Fibroblast of lung (primary cell): Measurements from ENCODE around the gene SEPTIN2. TPM values are rescaled to one million over a fixed set of nuclear protein-coding genes. Genes with fewer than 3 reads are reported as not detected.

Experiments used
- DNase-seq, 2 donors: peaks; one replicate each; pipeline versions ENCODE4 v3.0.0 to v3.0.0-alpha.2; 2010; ENCODE audit warnings: low read depth in 2 of 2
- H2AFZ ChIP-seq: 2 replicates; pipeline ENCODE4 v1.5.1; 2012; ENCODE audit warnings: low read length, control low read depth, inconsistent platforms
- H3K27ac ChIP-seq: 2 replicates; pipeline ENCODE4 v1.5.1; 2011; ENCODE audit warnings: low read length, control low read depth; ENCODE audit not compliant: insufficient read depth
- H3K27me3 ChIP-seq: 2 replicates; pipeline ENCODE4 v1.5.1; 2011; ENCODE audit warnings: mild to moderate bottlenecking, low read length; ENCODE audit not compliant: control insufficient read depth, insufficient read depth
- H3K36me3 ChIP-seq: 2 replicates; pipeline ENCODE4 v1.5.1; 2011; ENCODE audit warnings: low read length; ENCODE audit not compliant: control insufficient read depth, insufficient read depth
- H3K4me1 ChIP-seq: 2 replicates; pipeline ENCODE4 v1.5.1; 2011; ENCODE audit warnings: low read length; ENCODE audit not compliant: control insufficient read depth, insufficient read depth; ENCODE audit errors: extremely low read depth
- H3K4me2 ChIP-seq: 2 replicates; pipeline ENCODE4 v1.5.1; 2011; ENCODE audit warnings: low read length, control low read depth; ENCODE audit not compliant: insufficient read depth; ENCODE audit errors: extremely low read depth
- H3K4me3 ChIP-seq, 4 experiments: fragments of 200-600 bp in 1 of 4; sonication (generic) in 1 of 4; replicated peaks in 1 of 4; 2 replicates each; pipeline ENCODE4 v1.5.1; 2011 to 2016; ENCODE audit warnings: low read length in 4 of 4, low read depth in 3 of 4, mild to moderate bottlenecking in 3 of 4, control low read depth in 2 of 4, inconsistent platforms in 1 of 4, mixed read lengths in 1 of 4; ENCODE audit not compliant: insufficient read depth in 1 of 4; ENCODE audit errors: control extremely low read depth in 1 of 4
- H3K79me2 ChIP-seq: 2 replicates; pipeline ENCODE4 v1.5.1; 2012; ENCODE audit warnings: mild to moderate bottlenecking, low read length, inconsistent platforms; ENCODE audit not compliant: control insufficient read depth, insufficient read depth
- H3K9ac ChIP-seq: 2 replicates; pipeline ENCODE4 v1.5.1; 2011; ENCODE audit warnings: mild to moderate bottlenecking, low read length, control low read depth; ENCODE audit not compliant: insufficient read depth
- H3K9me3 ChIP-seq: 2 replicates; pipeline ENCODE4 v1.5.1; 2012; ENCODE audit warnings: low read depth, low read length; ENCODE audit not compliant: control insufficient read depth, insufficient read depth
- H4K20me1 ChIP-seq: 2 replicates; pipeline ENCODE4 v1.5.1; 2011; ENCODE audit warnings: low read length; ENCODE audit not compliant: control insufficient read depth, insufficient read depth; ENCODE audit errors: extremely low read depth
- CTCF ChIP-seq, 2 donors: IDR thresholded peaks in 1 of 2; conservative IDR thresholded peaks in 1 of 2; 1 replicate in 1 of 2; 2 replicates in 1 of 2; pipeline ENCODE4 v1.5.1; 2011 to 2012; ENCODE audit warnings: low read length in 2 of 2, control low read depth in 1 of 2, inconsistent platforms in 1 of 2, low read depth in 1 of 2, mild to moderate bottlenecking in 1 of 2
- EZH2 ChIP-seq: IDR thresholded peaks from 2 replicates; pipeline ENCODE4 v1.5.1; 2012; ENCODE audit warnings: low read length, control low read depth, mild to moderate bottlenecking; ENCODE audit errors: missing control alignments
- polyA plus RNA-seq, 2 donors: library from polyadenylated mRNA; depleted of rRNA in 1 of 2; stranded (reverse) in 1 of 2; unstranded in 1 of 2; fragments of >200 nt; gene quantifications; 2 replicates each; pipeline ENCODE4 v1.2.1, GENCODE V29; 2011 to 2012; ENCODE audit warnings: missing spikeins in 1 of 2
- total RNA-seq: library from RNA; depleted of rRNA; stranded (reverse); fragments of >200 nt; gene quantifications from 2 replicates; pipeline ENCODE4 v1.2.1, GENCODE V29; 2014

Gene SEPTIN2
- total and polyA plus RNA-seq, 2 donors (not counting 1 experiment from before 2014, with no cell fraction given): 403 to 927 TPM

GRCh38 chr2:241271706-241272302 lies 43.9 kb upstream of the SEPTIN2 start:
- no peak for TF ChIP-seq EZH2
- TF ChIP-seq CTCF (conservative IDR thresholded peaks at IDR 0.05 in 1 of 2, IDR thresholded peaks at IDR 0.05 in 1 of 2; ENCODE audit: low read depth in 1 of 2, low read length in 2 of 2): no peak
- peak; percentile 82 to 86 for DNase-seq
- H3K4me3 ChIP-seq: peak overlapping the region; percentile 55 to 98 (median 72)
- H3K79me2 ChIP-seq: peaks cover 86% of the 10 kb centered on the region
- H3K4me2 ChIP-seq: no peak overlapping the region
- no peak overlapping the region for H2AFZ ChIP-seq
- peaks cover 13% of the 10 kb centered on the region for H4K20me1 ChIP-seq
- H3K27me3 ChIP-seq: no peaks in the 10 kb centered on the region
- no peaks in the 10 kb centered on the region for H3K9me3 ChIP-seq
- H3K27ac ChIP-seq: peak overlapping the region; percentile 83
- peak overlapping the region; percentile 92 for H3K9ac ChIP-seq
- H3K4me1 ChIP-seq: peaks cover 9% of the 10 kb centered on the region
- H3K36me3 ChIP-seq: peaks cover 16% of the 10 kb centered on the region

GRCh38 chr2:241272303-241273209 lies 43.2 kb upstream of the SEPTIN2 start:
- peak overlapping the region; percentile 55 to 80 (median 62) for H3K4me3 ChIP-seq
- no peak overlapping the region for H2AFZ ChIP-seq
- peaks cover 10% of the 10 kb centered on the region for H3K36me3 ChIP-seq
- DNase-seq: peak; percentile 65 to 66
- peaks cover 11% of the 10 kb centered on the region for H4K20me1 ChIP-seq
- peak overlapping the region; percentile 67 for H3K4me2 ChIP-seq
- H3K27me3 ChIP-seq: no peaks in the 10 kb centered on the region
- peak overlapping the region; percentile 83 for H3K27ac ChIP-seq
- H3K9me3 ChIP-seq: no peaks in the 10 kb centered on the region
- no peak for TF ChIP-seq EZH2
- TF ChIP-seq CTCF (conservative IDR thresholded peaks at IDR 0.05 in 1 of 2, IDR thresholded peaks at IDR 0.05 in 1 of 2; ENCODE audit: low read depth in 1 of 2, low read length in 2 of 2): no peak
- H3K9ac ChIP-seq: peak overlapping the region; percentile 92
- H3K4me1 ChIP-seq: peaks cover 9% of the 10 kb centered on the region
- peaks cover 78% of the 10 kb centered on the region for H3K79me2 ChIP-seq
